Umbilical cord (tissue), 2 donors: ENCODE measurements around the gene PLPP2. TPM values are rescaled to one million over a fixed set of nuclear protein-coding genes. Genes with fewer than 3 reads are reported as not detected.

ENCODE experiments used
- DNase-seq: peaks from one replicate; pipeline ENCODE4 v3.0.0-alpha.2; 2015; ENCODE audit warnings: low spot score
- total RNA-seq: library from RNA; depleted of rRNA; stranded (reverse); fragments of >200 nt; gene quantifications from one replicate; pipeline ENCODE4 v1.2.3, GENCODE V29; 2014; ENCODE audit warnings: low replicate concordance; ENCODE audit not compliant: insufficient read depth

The PLPP2 gene
- total RNA-seq, 1 donor from 2014 or later = 0.72 TPM

DNA sequence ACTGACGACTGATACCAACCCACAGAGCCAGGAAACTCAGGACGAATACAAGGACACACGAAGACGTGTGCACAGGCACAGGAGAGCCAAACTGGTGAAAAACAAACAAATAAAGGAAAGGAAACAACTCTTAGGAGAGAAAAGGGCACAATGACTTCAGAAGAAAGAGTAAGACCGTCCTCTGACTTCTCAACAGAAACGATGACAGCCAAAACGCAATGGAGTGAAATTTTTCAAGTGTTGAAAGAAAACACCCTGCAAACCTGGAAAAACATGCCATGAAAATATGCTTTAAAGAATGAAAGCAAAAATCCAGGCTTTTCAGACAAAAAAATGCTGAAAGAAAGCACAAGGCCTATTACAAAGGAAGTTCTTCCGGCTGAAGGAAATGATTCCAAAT, 24.6 kb upstream of the PLPP2 start:
- no peak for DNase-seq

DNA sequence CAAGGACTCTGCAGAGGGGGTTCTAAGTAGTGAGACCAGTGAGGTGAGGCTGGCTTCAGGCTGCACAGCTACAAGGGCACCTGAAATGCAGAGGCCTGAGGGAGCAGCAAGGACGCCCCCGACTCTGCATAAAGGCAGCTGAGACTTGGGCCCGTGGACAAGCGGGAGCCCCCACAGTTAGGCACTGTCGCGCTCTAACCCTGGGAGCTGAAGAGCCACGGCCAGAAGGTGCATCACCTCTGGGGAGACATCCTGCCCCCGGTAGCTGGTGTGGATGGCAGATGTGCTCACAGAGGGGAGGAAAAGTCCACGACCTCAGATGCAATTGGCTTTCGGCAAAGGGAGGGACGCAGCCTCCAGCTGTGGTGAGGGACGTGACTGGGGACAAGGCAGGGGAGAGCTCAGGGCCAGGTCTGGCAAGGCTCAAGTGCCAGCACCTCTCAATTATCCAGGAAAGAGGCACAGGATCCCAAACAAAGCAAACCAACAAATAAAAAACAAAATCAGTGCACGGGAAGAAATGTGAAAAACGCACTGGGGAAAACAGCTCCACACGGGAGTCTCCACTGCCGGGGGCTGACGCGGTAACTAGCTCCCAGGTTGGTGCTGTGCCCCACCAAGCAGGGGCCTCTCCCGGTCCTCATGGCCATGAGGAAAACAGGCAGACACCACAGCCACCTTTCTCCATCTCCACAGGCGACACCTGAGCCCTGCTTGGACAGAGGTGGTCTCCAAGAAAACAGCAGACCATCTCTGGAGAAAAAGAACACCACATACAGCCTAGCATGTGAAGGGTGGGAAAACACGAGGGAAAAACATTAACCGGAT, 23.0 kb upstream of the PLPP2 start:
- no peak for DNase-seq

DNA sequence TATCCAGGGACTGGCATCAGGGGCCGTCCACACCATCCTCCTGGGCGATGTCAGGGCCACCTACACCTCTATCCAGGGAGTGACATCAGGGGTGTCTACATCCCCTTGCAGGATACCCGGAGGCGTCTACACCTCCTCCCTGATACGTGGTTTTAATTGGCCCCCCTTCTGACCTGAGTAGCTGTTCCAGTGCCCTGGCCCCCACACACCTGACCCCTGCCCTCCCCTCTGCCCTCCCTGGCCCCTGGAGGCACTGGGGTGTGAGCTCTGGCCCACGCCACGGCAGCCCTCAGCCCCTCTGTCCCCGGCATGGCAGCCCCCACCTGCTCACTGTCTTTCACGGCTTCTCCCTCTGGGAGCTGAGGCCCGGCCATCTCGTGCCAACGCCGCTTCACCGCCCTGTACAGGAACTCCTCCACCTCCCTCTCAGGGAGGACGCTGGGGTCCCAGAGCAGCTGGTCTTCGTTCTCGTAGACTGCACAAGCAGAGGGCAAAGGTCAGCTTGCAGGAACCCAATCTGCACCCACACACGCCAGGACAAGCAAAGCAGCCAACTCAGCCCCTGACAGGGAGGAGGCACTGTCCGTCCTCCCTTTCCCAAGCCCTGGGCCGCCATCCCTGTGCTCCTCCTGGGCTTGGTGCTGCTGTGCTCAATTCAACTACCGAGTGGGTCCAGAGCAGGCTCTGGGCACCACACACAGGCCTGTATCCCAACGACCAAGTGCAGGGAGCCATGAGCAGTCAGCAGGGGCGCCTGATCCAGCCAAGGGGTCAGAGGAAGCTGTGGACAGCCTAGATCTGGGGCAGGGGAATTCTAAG, 22.2 kb upstream of the PLPP2 start:
- DNase-seq = no peak

DNA sequence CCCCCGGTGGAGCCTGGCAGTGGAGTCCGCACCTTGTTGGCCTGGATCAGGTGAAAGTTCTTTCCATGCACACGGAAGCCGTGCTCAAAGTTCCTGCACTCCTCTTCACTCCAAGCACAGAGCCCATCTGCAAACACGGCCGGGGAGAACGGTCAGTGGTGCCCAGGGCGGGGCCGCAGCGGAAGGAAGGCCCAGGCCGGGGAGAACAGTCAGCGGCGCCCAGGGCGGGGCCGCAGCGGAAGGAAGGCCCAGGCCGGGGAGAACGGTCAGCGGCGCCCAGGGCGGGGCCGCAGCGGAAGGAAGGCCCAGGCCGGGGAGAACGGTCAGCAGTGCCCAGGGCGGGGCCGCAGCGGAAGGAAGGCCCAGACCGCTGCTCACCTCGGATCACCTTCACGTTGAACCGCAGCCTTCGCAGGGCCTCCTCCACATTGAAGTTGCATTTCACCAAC, 20.6 kb upstream of the PLPP2 start:
- DNase-seq = no peak

DNA sequence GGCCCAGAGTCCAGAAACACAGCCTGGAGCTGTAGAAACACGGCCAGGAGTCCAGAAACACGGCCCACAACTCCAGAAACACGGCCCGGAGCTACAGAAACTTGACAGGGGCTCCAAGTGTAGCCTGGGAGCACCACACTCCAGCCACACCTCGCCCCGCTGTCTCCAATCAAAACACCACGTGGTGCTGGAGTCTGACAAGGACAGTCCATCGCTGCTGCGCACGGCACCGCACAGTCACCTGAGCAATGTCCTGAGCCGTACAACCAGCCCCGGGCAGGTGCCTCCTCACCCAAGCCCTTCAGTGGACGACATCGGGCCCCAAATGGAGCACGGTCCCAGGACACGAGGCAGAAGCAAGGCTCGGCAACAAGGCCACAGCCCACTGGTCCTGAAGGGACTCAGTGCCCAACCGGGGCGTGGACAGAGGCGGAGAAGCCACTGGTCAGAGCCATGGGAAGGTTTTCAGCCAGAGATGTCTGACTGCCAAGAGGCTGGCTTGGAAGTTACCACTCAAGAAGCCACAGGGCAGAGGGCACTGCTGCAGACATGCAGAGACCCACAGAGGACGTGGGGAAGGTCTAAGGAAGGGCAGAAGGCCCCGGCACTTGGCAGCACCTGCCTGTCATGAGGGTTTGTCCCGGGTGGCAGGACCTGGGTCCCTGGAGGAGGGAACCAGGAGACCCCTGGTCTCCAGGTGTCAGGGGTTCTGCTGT, 19.7 kb upstream of the PLPP2 start:
- DNase-seq = no peak

DNA sequence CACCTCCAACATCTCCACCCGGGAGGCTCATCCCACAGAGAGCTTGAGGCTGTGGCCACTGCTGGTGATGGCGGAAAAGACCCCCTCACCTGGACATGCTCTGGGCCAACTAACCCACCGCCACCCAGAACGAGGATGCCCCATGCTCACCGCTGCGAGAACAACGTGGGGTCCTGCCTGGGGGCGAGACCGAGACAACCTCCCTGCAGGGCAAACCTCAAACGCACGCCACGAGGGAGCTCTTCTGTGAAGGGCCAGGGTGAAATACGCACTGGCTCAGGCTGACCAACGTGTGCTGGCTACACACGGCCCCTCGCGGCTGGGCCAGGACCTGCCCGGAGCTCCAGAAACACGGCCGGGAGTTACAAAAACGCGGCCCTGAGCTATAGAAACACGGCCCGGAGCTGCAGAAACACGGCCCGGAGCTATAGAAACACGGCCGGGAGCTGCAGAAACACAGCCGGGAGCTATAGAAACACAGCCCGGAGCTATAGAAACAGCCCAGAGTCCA, 19.0 kb upstream of the PLPP2 start:
- DNase-seq = peak; percentile 47

DNA sequence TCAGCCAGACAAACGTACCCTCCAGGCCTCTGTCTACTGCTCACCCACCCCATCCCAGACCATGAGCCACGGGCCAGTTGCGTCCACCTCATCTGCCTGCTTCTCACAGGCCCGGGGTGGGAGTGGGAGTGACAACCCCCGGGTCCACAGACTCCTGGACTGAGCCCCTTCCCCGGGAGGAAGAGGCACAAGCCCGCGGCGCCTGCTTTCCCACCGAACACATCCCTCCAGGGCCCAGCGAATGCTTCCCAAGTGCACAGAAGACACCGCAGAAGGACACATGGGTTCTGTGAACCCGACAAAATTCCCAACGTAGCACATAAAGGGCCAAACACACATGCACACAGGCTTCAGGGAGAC, 18.0 kb upstream of the PLPP2 start:
- no peak for DNase-seq

DNA sequence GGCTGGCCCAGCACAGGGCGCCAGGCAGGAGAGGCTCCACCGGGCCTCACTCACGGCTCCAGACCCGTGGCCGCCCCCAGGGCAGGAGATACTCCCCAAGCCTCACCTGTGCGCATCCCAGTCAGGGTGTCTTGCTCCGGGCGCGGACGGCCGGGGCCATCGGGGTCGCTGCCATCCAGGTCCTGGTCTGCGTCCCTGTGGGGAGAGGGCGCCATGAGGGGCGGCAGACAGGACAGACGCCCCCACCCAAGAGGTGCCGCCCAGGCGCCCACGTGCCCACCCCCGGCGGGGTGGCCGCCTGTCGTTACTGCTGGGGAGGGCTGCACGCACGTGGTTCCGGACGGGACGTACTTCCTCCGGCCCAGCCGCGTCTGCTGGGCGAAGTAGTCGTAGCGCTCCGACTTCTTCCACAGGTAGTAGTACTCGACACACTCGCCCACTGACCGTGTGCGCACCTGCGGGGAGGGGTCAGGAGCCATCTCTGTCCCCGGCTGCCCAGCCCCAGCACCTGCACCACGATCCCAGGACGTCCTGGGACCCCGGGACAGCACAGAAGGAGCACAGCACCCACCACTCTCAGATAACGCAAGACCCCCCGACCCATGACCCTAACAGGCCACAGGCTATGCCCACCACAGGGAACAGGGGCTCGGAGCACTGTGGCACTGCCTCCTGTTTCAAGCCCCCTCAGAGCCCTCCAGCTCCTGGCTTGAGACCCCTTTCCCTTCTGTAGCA, 17.4 kb upstream of the PLPP2 start:
- DNase-seq = no peak

DNA sequence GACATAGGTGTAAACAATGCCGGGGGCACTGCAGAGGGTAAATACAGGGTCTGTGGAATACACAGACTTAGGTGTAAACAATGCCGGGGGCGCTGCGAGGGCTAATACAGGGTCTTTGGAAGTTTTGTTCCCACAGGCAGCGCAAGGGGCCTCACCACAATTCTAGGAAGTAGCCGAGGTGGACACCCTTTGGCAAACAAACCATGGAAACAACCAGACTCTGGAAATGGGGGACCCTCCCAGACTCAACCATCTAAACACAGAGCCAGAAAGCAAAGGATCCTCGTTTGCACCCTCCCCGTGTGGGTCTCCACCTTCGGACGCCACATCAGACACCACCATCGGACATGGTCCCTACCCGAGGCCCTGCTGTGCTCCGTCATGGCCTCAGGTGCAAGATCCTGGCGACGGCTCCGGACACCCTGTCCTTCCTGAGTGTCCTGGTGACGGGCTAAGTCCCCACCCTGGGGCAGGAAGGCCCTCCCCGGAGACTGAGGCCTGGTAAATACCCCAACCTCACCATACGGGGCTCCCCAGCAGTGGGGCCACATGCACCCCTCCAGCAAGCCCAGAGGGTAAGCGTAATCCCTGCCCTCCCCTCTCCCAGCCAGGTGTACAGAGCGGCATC, 16.7 kb upstream of the PLPP2 start:
- no peak for DNase-seq

DNA sequence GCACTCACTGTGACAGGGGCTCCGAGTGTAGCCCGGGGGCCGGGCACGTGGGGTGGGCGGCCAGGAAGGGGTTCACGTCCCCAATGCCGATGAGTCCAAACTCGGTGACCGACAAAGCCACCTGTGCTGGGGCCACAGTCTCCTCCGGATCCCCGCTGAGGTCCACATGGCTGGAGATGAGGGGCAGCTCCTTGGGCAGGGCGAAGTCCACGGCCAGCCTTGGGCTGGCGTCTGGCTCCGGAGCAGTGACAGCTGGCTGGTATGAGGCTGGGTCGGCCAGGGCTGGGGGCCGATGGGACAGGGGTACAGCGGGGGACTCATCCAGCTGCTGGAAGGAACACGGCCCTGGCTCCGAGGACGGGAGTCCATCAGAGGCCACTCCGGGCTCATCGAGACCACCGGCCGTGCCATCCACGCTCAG, 15.9 kb upstream of the PLPP2 start:
- no peak for DNase-seq

DNA sequence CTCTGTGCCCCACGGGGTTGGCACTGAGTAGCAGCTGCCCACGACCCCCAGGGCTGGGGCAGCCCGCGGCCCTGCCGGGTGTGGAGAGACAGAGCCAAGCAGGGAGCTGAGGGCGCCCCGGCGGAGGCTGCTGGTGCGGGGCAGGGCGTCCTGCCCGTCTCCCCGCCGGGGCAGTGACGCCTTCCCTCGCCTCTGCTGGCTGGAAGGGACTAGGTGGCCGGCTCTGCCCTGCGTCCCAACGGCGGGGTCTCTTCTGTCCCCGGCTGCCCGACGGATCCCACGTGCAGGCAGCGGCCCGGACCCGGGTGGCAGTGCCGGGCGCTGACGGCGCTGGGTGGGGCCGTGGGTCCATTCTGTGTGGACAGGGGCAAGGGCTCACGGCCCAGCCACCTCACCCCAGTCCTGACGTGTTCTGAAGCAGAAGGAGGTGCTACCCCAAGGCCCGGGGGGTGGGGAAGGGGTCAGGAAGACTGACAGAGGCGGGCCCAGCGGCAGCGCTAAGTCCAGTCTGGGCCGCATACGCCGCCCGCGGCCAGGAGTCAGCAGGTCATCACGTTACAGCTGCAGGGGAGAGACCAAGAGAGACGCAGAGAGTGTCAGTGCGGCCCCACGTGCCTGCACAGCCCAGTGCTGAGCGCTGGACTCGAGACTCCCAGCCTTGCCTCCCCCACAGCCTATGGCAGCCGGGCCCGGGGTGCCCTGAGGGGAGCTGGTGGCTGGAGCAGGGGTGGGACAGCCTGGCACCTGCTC, 15.1 kb upstream of the PLPP2 start:
- no peak for DNase-seq

DNA sequence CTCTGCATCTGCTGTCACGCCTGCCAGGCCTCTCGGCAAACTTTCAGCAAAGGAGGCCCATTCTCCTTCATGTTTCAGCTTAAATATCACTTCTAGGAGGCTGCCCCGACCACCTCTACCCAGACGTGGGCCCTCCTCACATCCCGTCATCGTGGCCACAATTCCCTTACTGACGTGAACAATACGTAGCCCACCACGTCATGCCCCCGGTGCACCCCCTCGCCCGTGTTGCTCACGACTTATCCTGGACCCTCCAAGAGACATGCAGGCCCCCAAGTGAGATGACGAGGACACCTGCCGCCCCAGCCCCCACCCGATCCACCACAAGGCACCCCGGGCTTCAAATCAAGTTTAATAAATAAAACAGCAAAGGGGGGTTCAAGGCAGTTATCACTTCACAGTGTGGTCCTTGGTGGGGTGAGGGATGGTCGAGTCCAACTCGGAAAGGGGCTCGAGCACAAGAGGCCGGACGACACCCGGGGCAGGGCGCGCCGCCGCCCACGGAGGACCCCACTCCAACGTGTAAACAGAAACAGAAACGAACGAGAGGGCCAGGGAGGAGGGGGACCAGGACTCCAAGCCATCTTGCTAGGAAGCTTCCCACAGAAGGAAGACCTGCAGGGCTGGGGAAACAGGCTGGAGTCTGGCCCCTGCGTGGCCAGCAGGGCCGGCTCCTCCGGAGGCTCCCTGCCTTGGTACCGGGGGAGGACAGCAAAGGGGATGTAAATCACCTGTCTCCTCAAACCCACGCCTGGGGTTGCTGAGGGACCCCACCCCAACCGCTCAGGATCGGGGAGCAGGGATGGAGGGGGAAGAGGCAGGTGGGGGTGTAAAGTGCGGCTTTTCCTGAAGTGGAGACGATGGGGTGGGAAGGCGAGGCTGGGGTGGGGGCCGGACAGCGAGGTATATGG, 14.3 kb upstream of the PLPP2 start:
- no peak for DNase-seq

DNA sequence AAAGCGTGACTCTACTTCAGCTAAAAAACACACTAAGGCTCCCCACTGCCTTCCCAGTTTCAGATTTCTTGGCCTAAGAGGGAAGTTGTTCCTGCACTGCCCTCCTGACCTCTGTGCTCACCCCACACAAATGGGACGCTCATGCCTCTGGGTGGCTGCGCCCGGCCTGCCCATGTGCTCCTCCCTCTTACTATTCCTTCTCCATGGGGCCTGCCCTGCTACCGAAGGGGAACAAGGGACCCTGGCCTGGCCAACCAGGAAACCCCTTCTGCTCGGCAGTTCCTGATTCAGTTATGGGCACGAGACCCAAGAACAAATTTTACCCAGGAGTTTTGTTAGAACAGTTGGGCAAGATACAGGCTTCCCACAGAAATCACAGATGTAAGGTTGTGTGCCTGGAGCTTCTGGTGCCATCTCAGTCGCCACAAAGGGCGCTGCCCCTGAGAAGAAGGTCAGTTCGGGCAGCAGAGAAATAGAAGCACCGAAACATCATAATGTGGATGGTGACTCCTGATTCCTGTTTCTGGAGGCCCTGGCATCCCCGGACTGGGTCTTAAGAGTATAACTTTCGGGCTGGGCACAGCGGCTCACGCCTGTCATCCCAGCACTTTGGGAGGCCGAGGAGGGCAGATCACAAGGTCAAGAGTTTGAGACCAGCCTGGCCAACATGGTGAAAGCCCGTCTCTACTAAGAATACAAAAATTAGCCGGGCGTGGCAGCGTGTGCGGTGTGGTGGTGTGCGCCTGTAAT, 5.4 kb upstream of the PLPP2 start:
- no peak for DNase-seq

DNA sequence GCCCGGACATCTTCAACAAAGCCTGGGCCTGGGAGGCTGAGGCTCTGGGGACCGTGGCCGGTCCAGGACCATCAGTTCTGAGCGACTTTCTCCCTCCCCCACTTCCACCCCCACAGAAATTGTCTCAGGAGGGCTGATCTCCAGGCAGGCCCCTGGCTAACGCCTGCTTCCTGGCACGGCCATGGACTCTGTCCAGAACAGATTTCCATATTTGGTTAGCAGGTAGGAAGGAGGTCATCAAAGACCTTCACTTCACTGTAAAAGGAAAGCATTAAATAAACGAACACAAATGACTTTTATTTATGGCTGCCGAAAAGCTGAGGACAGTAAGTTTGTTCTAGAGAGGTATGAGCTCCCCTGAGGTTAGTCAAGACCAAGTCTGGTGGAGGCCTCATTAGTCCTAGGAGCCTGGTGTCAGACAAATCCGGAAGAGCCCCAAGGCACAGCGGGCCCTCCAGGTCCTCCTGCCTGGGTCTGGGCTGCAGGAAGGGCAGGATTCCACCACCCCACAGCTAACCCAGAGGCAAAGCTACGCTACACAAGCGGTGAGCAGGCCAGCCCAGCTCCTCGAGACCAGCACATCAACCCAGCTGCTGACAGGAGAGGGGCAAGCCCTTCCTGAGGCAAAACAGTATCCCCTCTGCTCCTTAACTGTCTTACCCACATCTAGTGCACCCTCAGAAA, 4.6 kb upstream of the PLPP2 start:
- DNase-seq = no peak

DNA sequence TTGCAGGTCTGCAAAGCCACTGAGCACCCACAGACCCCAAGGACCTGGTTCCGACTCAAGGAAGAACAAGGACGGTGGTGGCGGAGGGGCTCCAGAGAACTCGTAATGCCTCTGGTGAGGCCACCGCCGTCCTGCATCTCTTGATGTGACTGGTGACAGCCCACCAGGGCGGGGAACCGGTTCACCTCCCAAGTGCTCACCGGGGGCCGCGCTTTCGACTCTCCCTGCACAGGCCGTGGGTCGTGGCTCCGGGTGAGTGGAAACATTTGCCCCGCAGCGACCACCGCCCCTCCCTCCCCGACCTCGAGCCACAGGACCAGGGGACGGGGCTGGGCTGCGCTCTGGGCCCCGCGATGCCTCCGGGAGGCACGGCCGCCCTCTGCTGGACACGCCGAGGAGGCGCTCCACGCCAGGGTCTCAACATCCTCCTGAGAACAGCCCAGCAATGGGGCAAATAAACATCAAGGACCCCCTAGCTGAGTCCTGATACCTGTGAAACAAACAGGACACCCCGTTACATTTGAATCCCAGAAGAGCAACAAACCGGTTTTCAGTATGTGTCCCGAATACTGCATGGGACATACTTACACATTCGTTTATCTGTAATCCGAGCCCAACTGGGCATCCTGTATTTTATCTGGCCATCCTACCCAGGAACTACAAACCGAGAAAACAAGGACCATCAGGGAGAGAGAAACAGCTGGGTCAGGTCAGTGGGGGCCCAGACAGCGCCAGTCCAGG, 3.9 kb upstream of the PLPP2 start:
- DNase-seq = no peak

DNA sequence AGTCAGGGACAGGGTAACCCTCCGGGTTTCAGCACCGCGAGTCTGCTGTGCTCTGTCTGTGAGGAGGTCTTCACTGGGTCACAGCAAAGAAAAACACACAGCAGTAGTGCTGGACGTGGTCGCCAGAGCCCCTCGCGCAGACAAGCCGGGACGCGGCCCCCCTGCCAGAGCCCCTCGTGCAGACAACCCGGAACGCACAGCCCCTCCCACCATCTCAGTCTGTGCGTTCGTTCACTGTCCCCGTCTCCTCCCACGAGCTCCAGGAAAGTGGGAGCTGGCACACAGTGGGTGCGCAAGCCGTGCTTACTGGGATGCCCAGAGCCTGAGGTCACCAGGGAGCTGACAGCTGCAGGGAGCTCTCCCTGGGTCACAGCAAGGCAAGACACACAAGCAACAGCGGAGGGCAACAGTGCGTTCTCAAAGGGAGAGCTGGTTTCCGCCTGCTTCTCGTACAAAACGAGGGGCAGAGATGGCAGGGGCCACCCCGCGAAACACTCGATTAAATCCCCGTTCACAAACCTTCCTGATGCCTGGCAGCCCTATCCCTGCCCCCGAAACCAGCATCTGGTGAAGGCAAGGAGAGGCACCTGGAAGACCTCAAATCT, 3.2 kb upstream of the PLPP2 start:
- DNase-seq = no peak
